ENCODE data around the gene GAA.
"Not testable (repeated sequence)": the region's sequence is repeated elsewhere in the genome, so short reads cannot be mapped to it uniquely, and the experiment has no call there.

GAA gene

GRCh38 chr17:80141463-80142165, 40.2 kb downstream of the GAA start:
- DNase-seq (ENCODE audit: extremely low read depth in 1 of 2, low read depth in 1 of 2) = no peak

DNA sequence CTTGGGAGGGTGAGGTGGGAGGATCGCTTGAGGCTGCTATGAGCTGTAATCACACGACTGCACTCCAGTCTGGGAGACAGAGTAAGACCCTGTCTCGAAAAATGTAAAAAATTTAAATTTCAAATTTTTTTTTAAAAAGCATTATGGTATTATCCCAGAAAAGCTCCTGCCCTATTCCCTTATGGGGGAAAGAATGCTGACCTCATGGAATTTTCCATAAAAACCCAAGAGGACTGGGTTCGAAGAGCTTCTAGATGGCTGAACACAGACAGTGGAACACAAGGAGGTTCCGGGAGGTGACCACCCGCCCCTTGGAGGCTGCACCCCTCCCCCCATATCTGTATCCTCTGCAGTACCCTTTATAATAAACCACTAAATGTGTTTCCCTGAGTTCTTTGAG, 41.5 kb downstream of the GAA start:
- DNase-seq (ENCODE audit: extremely low read depth in 1 of 2, low read depth in 1 of 2) = no peak

DNA sequence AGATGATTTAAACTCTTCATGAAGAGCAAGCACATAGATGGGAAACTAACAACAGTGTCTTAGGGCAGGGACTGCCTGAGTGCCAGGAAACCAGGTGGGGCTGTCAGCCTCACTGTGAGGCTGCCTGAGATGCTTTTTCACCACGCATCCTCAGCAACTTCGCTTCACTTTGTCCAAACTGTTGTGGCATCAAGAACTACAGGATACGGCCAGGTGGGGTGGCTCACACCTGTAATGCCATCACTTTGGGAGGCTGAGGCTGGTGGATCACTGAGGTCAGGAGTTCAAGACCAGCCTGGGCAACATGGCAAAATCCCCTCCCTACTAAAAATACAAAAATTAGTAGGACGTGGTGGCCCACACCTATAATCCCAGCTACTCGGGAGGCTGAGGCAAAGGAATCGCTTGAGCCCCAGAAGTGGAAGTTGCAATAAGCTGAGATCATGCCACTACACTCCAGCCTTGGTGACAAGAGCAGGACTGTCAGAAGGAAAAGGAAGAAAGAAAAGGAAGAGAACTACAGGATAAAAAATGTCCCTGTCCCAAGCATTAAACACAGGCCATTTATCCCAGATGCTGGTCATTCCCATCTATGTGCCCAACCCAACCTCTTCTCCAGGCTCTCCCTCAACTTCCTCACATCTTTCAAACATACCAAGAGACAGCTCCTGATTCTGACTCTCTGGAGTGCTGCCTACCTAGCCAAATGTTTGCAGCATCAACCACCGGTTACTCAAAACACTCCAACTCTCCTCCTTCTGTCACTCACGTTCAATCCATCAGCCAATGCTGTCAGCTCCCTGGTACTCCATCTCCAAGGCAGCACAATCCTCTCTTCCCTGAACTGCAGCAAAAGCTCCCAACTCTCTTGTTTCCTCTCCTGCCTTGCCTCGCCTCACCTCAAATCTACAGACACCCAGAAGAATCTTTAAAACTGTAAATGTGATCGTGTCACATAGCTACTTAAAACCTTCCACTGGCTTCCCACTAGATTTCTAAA, 44.0 kb downstream of the GAA start:
- DNase-seq (ENCODE audit: extremely low read depth in 1 of 2, low read depth in 1 of 2) = no peak

GRCh38 chr17:80146121-80147034, 45.0 kb downstream of the GAA start:
- no peak for DNase-seq (ENCODE audit: extremely low read depth in 1 of 2, low read depth in 1 of 2)

- DNase-seq (ENCODE audit: extremely low read depth in 1 of 2, low read depth in 1 of 2) = peak; percentile 92 to 97
Measured at GRCh38 chr17:80147035-80147822, 45.8 kb downstream of the GAA start, which contains the start of gene EIF4A3. TSS of gene EIF4A3 (minus strand) at chr17:80147128. CDS start at chr17:80146961, 167 bp downstream.

- no peak for DNase-seq (ENCODE audit: extremely low read depth in 1 of 2, low read depth in 1 of 2)
Measured at GRCh38 chr17:80151333-80151732, 50.0 kb downstream of the GAA start.

DNA sequence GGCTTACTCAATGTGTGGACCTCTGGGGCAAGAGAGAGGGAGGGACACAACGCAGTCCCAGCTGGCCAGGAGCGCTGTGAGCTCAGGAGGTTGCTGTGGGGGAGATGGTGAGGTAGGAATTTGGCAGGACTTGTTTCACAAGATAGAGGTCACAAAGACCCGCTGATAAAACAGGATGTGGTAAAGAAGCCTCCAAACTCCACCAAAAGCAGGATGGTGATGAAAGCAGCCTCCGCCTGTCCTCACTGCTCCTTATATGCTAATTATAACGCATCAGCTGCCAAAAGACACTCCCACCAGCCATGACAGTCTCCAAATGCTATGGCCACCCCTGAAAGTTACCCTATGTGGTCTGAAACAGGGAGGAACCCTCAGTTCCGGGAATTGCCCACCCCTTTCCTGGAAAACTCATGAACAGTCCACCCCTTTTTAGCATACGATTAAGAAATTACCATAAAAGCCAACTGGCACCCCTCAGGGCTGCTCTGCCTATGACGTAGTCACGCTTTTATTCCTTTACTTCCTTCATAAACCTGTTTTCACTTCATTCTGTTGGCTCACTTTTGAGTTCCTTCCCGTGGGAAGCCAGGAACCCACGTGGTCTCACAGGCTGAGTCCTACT, 50.8 kb downstream of the GAA start:
- DNase-seq (ENCODE audit: extremely low read depth in 1 of 2, low read depth in 1 of 2) = no peak

GRCh38 chr17:80153004-80153403, 51.6 kb downstream of the GAA start:
- DNase-seq (ENCODE audit: extremely low read depth in 1 of 2, low read depth in 1 of 2) = no peak

DNA sequence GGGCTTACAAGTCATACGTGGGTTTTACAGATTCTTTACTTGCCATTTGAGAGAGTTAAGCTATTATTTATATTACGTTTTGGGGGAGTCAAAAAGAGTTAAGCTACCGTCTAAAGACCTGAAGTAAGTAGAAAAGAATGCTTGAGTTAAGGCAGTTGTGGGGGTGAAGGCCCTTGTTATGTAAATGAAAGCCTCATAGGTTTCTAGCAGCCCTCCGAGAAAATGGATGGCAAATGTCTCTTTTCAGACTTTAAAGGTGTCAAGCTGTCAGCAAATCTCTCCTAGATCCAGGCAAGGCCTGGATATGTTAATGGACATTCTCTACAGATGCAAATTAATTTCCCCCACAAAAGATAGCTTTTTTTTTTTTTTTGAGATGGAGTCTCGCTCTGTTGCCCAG, 52.8 kb downstream of the GAA start:
- no peak for DNase-seq (ENCODE audit: extremely low read depth in 1 of 2, low read depth in 1 of 2)

- DNase-seq (ENCODE audit: extremely low read depth in 1 of 2, low read depth in 1 of 2) = not testable (repeated sequence)
Measured at GRCh38 chr17:80155600-80155999, 54.2 kb downstream of the GAA start.

DNA sequence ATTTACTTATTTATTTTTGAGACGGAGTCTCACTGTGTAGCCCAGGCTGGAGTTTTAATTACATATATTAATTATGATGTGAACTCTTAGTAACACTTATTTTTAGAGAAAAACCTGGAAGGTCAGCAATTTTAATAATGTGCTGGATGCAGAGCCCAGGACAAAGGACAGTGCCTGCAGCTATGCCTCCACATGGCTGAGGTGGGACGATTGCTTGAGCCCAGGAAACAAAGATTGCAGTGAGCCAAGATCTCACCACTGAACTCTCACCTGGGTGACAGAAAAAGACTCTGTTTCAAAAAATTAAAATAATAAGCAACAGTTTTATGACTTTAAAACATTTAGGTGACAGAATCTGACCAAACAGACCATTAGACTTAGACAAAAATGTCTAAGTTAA, 57.5 kb downstream of the GAA start:
- DNase-seq (ENCODE audit: extremely low read depth in 1 of 2, low read depth in 1 of 2) = no peak

DNA sequence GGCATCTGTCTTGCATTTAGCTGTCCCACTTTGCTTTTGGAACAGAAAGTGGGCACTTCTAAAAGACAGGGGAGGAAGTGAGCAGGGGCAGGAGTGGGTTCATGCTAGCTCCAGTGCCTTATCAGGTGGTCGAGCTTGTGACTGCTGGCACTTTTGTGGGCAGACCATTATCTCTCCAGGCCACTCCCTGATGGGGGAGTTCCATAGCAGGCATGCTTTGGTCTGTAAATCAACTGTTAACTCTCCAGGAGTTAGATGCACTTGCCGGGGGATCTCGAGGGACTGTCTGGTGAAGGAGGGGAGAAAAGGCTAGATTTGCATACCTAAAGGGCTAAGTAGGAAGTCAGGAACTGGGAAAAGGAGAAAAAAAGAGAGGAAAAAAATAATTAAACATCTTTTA, 59.2 kb downstream of the GAA start:
- no peak for DNase-seq (ENCODE audit: extremely low read depth in 1 of 2, low read depth in 1 of 2)

- DNase-seq (ENCODE audit: extremely low read depth in 1 of 2, low read depth in 1 of 2) = no peak
Measured at GRCh38 chr17:80163336-80163735, 62.0 kb downstream of the GAA start.

- DNase-seq (ENCODE audit: extremely low read depth in 1 of 2, low read depth in 1 of 2) = no peak
Measured at GRCh38 chr17:80164185-80164584, 62.8 kb downstream of the GAA start.

- no peak for DNase-seq (ENCODE audit: extremely low read depth in 1 of 2, low read depth in 1 of 2)
Measured at GRCh38 chr17:80166446-80166845, 65.1 kb downstream of the GAA start.

DNA sequence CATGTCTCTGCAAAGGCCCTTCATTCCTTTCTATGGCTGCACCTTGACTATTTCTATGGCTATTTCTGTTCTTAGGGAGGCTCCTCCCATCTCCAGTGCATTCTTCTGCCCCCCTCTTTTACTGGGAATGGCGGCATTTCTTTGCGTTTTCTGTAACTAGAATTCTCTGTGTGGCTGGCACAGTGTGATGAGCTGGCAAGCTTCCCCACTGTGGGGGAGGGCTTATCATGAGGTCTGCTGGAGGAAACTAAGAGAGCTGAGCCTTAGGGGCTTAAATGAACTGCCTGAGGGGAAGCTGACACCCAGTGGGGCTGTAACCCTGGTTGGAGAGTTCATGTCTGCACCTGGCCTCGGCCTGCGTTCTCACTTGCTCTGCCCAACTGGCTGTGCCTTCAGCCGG, 67.0 kb downstream of the GAA start:
- no peak for DNase-seq (ENCODE audit: extremely low read depth in 1 of 2, low read depth in 1 of 2)

- DNase-seq (ENCODE audit: extremely low read depth in 1 of 2, low read depth in 1 of 2) = no peak
Measured at GRCh38 chr17:80169107-80169506, 67.7 kb downstream of the GAA start.
